HL-60/S4 (cell line): ENCODE data around the gene SULT1A2.
"Not testable (repeated sequence)": the region's sequence is repeated elsewhere in the genome, so short reads cannot be mapped to it uniquely, and the experiment has no call there.

Source experiments
- in situ Hi-C: fragments of 300-500 bp; cut with MboI; formaldehyde crosslinking; loops from 2 replicates; pipeline ENCODE4 v1.14.3; 2022; ENCODE audit warnings: low sequenced_read_pairs

SULT1A2 gene

DNA sequence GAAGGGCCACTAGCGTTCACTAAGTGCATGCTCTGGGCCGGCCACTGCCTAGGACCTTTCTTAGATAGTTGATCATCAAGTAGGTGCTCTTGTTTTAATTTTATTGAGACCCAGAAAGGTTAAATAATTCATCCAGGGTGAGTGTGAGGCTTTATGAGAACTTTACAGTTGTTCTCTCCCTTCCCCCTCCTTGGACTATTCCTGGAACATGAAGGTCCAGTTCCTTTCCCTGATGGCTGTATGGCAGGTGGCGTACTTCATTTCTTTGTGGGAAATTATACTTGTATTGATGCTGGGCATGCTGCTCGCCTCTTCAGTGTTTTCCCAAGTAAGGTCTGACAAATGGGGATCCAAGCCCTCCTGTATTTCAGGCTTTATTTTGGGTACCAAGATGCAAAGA lies 34.7 kb downstream of the SULT1A2 start:
- in situ Hi-C loops, result no loop called here

DNA sequence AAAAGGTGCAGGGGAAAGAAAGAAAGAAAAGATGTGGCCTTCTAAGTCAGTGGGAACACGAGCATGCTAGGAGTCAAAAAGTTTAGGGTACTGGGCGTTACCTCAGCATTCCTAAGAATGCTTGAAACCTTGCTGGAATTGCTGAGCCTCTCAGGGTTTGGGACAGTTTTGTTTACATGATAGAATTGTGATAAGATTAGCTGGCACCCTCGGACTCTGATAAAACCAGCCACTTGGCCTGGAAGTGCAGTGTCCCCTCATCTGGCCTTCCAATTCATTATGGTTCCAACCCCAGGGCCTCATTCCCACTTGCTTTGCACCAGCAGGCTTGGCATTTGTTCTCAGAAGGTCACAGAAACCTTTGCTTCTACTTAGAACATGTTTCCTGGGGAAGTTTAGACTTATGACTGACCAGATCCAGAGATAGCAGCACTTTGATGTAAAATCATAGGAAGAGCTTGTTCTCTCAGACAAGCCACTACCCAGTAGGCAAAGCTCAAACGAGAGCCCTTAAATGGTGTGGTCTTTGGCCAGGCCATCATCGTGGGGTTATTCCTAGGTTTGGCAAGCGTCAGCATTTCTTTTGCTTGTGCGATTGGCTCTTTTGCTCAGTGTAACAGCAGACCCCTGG lies 35.2 kb downstream of the SULT1A2 start:
- in situ Hi-C loops, result no loop called here

DNA sequence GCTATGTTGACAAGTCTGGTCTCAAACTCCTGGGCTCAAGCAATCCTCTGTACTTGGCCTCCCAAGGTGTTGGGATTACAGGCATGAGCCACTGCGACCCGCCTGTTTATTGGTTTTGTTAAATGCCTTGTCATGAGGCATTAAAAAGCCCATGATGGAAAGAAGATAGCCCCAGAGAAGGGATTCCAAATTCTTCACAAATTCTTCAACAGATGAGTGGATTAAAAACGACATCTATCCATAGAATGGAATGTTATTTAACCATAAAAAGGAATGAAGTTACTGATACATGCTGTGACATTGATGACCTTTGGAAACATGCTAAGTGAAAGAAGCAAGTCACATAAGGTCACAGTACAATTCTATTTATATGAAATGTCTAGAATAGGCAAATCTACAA lies 38.4 kb downstream of the SULT1A2 start:
- in situ Hi-C loops, result no loop called here

DNA sequence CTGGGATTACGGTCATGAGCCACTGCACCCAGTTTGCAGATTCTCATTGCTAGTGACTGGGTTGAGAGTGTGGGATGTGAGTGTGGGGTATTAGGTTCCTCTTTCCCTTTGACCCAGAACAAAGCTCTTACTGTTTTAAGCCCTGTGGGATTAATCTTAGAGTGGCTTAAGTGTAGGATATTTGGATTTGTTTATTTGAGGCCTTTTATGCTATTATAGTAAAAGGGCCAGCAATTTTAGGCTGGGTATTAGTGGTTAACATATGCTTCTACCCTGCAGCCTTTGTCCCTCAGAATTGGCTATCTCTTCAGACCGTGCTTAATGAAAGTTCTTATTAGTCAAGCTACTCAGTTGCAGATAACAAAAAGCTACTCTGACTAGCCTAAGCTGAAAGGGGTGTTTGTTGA lies 39.9 kb downstream of the SULT1A2 start:
- in situ Hi-C loops, result no loop called here

GRCh38 chr16:28555561-28555960 lies 41.3 kb downstream of the SULT1A2 start:
- in situ Hi-C loops, result no loop called here

DNA sequence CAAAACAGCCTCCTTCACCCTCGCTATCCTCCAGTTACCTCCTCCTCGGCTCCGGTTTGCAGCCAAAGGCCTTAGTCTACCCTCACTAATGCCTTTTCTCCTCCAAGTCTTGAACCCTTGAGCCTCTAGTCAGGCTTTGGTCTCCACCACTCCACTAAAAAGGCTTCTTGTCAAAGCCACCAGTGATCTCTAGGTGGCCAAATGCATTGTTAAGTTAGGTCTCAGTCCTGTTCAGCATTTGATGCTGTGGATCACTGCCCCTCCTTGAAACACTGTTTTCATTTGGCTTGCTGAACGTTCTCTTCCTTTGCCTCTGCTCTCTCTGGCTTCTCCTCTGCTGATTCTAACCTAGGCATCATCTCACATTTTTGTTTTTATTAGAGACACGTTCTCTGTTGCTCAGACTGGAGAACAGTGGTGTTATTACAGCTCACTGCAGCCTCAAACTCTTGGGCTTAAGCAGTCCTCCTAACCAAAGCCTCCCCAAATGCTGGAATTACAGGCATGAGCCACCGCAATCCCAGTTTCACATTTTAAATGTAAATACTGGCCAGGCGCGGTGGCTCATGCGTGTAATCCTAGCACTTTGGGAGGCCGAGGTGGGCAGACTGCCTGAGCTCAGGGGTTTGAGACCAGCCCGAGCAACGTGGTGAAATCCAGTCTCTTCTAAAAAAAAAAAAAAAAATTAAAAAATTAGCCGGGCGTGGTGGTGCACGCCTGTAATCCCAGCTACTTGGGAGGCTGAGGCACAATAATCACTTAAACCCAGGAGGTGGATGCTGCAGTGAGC lies 42.0 kb downstream of the SULT1A2 start:
- in situ Hi-C loops, result no loop called here

GRCh38 chr16:28553776-28554633 lies 42.8 kb downstream of the SULT1A2 start, which contains the start of gene SGF29:
Gene SGF29 (plus strand): TSS chr16:28553920. CDS start chr16:28581070, 27,150 bp downstream.
- in situ Hi-C loops, result no loop called here

DNA sequence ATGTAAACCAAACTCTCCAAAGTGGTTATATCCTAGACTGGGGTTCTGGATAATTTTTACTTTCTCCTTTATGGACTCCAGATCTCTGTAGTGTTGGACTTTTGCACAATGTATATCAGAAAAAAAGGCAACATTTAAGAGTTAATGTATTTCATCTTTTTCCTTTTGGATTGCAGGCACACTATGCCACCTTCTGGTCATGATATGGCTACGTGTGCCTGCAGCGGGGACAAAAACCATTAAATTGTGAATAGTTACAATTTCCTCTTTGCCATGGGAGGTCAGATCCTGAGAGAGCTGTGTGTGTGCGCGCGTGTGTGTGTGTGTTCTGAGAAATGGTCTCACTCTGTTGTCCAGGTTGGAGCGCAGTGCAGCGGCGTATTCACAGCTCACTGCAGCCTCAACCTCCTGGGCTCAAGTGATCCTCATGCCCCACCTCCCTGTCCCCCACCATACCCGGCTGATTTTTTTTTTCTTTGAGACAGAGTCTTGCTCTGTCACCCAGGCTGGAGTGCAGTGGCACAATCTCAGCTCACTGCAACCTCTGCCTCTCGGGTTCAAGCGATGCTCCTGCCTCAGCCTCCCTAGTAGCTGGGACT lies 47.5 kb downstream of the SULT1A2 start:
- in situ Hi-C loops, result no loop called here

GRCh38 chr16:28548306-28548802 lies 48.5 kb downstream of the SULT1A2 start:
- in situ Hi-C loops, result no loop called here

- in situ Hi-C loops, result no loop called here
Measured at GRCh38 chr16:28546626-28547025, 50.2 kb downstream of the SULT1A2 start.

DNA sequence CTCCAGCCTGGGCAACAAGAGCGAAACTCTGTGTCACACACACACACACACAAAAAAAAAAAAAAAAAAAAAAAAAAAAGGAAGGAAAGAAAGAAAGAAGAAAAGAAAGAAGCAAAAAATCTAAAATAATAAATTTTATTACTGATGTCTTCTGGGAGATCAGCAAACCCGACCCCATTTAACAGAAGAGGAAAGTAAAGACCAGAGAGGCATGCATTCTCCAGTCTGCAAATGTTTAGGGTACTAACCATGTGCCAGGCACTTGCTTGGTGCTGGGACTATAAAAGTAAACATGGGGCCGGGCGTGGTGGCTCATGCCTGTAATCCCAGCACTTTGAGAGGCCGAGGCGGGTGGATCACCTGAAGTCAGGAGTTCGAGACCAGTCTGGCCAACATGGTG lies 50.9 kb downstream of the SULT1A2 start:
- in situ Hi-C loops, result not testable (repeated sequence)

DNA sequence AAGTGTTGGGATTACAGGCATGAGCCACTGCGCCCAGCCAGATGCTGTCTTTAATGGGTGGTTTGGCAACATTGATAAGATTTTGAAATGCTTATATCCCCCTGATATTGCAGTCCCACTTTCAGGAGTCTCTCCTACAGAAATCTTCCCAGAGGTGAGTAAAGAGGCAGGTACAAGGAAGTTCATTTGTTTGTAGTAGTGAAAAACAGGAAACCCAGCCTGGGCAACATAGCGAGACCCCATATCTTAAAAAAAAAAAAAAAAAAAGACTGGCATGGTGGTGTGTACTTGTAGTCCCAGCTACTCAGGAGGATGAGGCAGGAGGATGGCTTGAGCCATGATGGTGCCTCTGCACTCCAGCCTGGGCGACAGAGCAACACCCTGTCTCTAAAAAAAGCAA lies 51.9 kb downstream of the SULT1A2 start:
- in situ Hi-C loops, result no loop called here

DNA sequence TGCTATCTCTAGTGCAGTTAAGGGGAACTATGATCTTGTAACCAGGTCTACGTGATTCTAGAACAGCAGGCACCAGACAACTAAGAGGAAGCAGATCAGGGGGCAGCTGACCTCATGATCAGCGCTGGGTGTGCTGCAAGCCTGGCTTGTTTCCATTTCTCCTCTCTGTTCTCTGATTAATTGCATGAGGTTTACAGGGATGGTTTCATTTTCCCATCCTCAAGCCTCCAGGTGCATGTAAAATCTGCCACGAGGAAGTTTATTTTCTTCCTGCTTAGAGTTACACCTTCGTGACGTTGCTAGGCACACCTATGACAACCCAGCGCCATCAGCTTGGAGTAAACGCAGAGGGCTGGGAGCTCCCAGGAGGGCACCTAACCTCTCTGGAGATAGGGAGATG lies 53.8 kb downstream of the SULT1A2 start:
- in situ Hi-C loops, result no loop called here

DNA sequence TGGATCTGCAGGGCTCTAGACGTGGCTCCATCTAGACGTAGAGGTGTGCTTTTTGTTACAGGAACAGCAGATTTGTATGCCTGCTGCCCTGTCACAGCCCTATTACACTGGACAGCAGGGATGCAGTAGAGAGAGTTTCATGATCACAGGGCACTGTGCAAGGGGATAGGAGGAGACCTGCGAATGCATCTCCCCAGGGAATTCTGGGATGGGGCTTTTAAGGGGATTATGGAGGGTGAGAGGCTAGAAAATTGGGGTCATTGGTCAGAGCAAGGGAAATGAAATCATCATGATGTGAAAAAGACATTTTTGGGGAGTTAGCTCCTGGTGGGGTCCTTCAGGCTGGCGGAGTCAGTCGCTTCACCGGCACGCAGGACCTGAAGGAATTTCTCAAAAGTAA lies 54.2 kb downstream of the SULT1A2 start:
- in situ Hi-C loops, result no loop called here
